Measurements from ENCODE around the gene KIRREL3. TPM values are rescaled to one million over a fixed set of nuclear protein-coding genes. Genes with fewer than 3 reads are reported as not detected.

The KIRREL3 gene
- polyA plus RNA-seq, 2 of the 4 experiments (the other 2 are of a cell fraction): 3.0 to 11.0 TPM

DNA sequence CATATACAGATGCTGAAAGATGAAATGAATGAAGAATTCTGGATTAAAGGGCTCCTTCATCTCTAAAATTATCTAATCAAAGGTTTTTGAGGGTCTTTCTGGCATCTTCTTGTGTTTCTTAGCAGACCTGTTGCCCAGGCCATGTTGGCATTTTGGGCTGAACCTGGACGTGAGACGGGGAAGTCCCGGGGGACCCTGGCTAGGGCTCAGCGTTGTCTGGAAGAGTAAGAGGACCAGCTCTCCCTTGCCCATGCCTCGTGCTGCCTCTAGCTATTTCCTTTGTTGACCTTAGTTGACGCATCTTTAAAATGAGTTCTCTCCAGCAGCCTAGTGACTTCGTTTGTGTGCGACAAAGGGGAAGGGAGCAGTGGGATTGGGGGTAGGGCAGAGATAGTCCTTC is 492.9 kb downstream of the KIRREL3 start:
- ATAC-seq: no peak
- no peaks in the 10 kb centered on the region for H3K4me1 ChIP-seq
- 55% methylated on average over 8 of the region's 8 CpGs for WGBS (ENCODE audit: missing lambda C conversion rate)
- H3K27ac ChIP-seq: no peak overlapping the region
- TF ChIP-seq ZNF302 (CRISPR knock-in tag; IDR thresholded peaks at IDR 0.05) (no peak), CEBPB (IDR thresholded peaks at IDR 0.05) (no peak), HEYL (CRISPR knock-in tag; IDR thresholded peaks at IDR 0.05) (no peak), NR3C1 (IDR thresholded peaks at IDR 0.05) (no peak), RFX5 (IDR thresholded peaks at IDR 0.05) (no peak), CHD2 (IDR thresholded peaks at IDR 0.05; ENCODE audit: low read length, partially characterized antibody) (no peak), FOSB (CRISPR knock-in tag; IDR thresholded peaks at IDR 0.05) (no peak), HOXA7 (CRISPR knock-in tag; IDR thresholded peaks at IDR 0.05) (no peak), EHF (CRISPR knock-in tag; IDR thresholded peaks at IDR 0.05) (no peak), RCOR1 (IDR thresholded peaks at IDR 0.05; ENCODE audit: low read depth, low read length) (no peak), SREBF2 (IDR thresholded peaks at IDR 0.05) (no peak), ZSCAN20 (CRISPR knock-in tag; IDR thresholded peaks at IDR 0.05) (no peak), PHF8 (IDR thresholded peaks at IDR 0.05; ENCODE audit: borderline replicate concordance, low read depth) (no peak), HOXB13 (CRISPR knock-in tag; IDR thresholded peaks at IDR 0.05; ENCODE audit: low read depth) (no peak)
- TF ChIP-seq, protein P1, sequence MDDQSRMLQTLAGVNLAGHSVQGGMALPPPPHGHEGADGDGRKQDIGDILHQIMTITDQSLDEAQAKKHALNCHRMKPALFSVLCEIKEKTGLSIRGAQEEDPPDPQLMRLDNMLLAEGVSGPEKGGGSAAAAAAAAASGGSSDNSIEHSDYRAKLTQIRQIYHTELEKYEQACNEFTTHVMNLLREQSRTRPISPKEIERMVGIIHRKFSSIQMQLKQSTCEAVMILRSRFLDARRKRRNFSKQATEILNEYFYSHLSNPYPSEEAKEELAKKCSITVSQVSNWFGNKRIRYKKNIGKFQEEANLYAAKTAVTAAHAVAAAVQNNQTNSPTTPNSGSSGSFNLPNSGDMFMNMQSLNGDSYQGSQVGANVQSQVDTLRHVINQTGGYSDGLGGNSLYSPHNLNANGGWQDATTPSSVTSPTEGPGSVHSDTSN (IDR thresholded peaks at IDR 0.05): no peak
- TF ChIP-seq, protein P2, sequence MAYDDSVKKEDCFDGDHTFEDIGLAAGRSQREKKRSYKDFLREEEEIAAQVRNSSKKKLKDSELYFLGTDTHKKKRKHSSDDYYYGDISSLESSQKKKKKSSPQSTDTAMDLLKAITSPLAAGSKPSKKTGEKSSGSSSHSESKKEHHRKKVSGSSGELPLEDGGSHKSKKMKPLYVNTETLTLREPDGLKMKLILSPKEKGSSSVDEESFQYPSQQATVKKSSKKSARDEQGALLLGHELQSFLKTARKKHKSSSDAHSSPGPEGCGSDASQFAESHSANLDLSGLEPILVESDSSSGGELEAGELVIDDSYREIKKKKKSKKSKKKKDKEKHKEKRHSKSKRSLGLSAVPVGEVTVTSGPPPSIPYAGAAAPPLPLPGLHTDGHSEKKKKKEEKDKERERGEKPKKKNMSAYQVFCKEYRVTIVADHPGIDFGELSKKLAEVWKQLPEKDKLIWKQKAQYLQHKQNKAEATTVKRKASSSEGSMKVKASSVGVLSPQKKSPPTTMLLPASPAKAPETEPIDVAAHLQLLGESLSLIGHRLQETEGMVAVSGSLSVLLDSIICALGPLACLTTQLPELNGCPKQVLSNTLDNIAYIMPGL (CRISPR knock-in tag; IDR thresholded peaks at IDR 0.05; ENCODE audit: borderline replicate concordance): no peak
- TF ChIP-seq, protein P3, sequence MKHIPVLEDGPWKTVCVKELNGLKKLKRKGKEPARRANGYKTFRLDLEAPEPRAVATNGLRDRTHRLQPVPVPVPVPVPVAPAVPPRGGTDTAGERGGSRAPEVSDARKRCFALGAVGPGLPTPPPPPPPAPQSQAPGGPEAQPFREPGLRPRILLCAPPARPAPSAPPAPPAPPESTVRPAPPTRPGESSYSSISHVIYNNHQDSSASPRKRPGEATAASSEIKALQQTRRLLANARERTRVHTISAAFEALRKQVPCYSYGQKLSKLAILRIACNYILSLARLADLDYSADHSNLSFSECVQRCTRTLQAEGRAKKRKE (CRISPR knock-in tag; IDR thresholded peaks at IDR 0.05; ENCODE audit: low read depth): no peak
- TF ChIP-seq, protein P4, sequence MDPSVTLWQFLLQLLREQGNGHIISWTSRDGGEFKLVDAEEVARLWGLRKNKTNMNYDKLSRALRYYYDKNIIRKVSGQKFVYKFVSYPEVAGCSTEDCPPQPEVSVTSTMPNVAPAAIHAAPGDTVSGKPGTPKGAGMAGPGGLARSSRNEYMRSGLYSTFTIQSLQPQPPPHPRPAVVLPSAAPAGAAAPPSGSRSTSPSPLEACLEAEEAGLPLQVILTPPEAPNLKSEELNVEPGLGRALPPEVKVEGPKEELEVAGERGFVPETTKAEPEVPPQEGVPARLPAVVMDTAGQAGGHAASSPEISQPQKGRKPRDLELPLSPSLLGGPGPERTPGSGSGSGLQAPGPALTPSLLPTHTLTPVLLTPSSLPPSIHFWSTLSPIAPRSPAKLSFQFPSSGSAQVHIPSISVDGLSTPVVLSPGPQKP (IDR thresholded peaks at IDR 0.05; ENCODE audit: low read depth, low read length): no peak
- TF ChIP-seq, protein P5, sequence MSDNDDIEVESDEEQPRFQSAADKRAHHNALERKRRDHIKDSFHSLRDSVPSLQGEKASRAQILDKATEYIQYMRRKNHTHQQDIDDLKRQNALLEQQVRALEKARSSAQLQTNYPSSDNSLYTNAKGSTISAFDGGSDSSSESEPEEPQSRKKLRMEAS (IDR thresholded peaks at IDR 0.05): no peak
- H3K4me2 ChIP-seq: no peak overlapping the region
- FAIRE-seq: no peak
- DNase-seq (ENCODE audit: low read depth in 1 of 2, low spot score in 1 of 2): no peak
- CTCF ChIA-PET: no interaction called here
- H3K4me3 ChIP-seq: no peak overlapping the region
- POLR2A ChIA-PET: no interaction called here
- H3K9me3 ChIP-seq: peaks cover 14% of the 10 kb centered on the region; the same call in 1 of the 3 replicates

DNA sequence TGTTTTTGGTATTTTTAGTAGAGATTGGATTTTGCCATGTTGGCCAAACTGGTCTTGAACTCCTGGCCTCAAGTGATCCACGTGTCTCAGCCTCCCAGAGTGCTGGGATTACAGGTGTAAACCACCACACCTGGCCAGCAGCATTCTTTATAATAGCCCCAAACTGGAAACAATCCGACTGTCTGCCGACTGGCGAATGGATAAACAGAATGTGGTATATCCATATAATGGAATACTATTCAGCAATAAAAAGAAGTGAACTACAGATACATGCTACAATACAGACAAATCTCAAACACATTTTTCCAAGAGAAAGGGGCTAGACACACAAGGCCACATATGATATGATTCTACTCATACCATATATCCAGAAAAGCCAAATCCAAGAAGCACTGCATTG is 493.8 kb downstream of the KIRREL3 start:
- no peaks in the 10 kb centered on the region for H3K4me1 ChIP-seq
- H3K27ac ChIP-seq: no peak overlapping the region
- ChIA-PET POLR2A (no interaction called here), CTCF (no interaction called here)
- TF ChIP-seq, protein P5 (IDR thresholded peaks at IDR 0.05): no peak
- no peak for TF ChIP-seq HDAC2 (IDR thresholded peaks at IDR 0.05)
- no peak for TF ChIP-seq NPAS2 (CRISPR knock-in tag; IDR thresholded peaks at IDR 0.05; ENCODE audit: borderline replicate concordance)
- no peak for TF ChIP-seq RNF2 (IDR thresholded peaks at IDR 0.05; ENCODE audit: borderline replicate concordance, low read depth)
- TF ChIP-seq ZNF302 (CRISPR knock-in tag; IDR thresholded peaks at IDR 0.05): no peak
- no peak for TF ChIP-seq EHMT2 (IDR thresholded peaks at IDR 0.05; ENCODE audit: low read depth)
- no peak for FAIRE-seq
- no peak for DNase-seq (ENCODE audit: low read depth in 1 of 2, low spot score in 1 of 2)
- H3K4me3 ChIP-seq: no peak overlapping the region
- ATAC-seq: no peak
- H3K9me3 ChIP-seq: peaks cover 14% of the 10 kb centered on the region; the same call in 1 of the 3 replicates
- no peak overlapping the region for H3K4me2 ChIP-seq
- 64% methylated on average over 4 of the region's 4 CpGs for WGBS (ENCODE audit: missing lambda C conversion rate)

Data from A549 (cell line).